Panc1 (cell line): ENCODE results near the gene ADARB2. TPM values are rescaled to one million over a fixed set of nuclear protein-coding genes. Genes with fewer than 3 reads are reported as not detected.

ENCODE experiments used
- ATAC-seq: fragments of 200-7000 bp; cut with Tn5 transposase; 2 replicates; pipeline ENCODE4 v1.9.1; 2020; ENCODE audit warnings: mild to moderate bottlenecking, moderate library complexity
- BruUV-seq: library from RNA; stranded (reverse); fragments of 400-500 nt; replicated peaks from 2 replicates; lab custom pipeline; 2021; lab: Mats Ljungman, UMichigan
- CTCF ChIA-PET: fragments of 300-600 bp; sonication (Branson Sonifier 250); formaldehyde crosslinking; loops from one replicate; lab custom pipeline; 2022; ENCODE audit warnings: antibody characterized with exemption; lab: Charles Lee
- POLR2A ChIA-PET: fragments of 300-600 bp; sonication (Branson Sonifier 250); formaldehyde crosslinking; loops from one replicate; lab custom pipeline; 2022; ENCODE audit warnings: antibody characterized with exemption; lab: Charles Lee
- DNase-seq: peaks from one replicate; pipeline ENCODE4 v3.0.0-alpha.2; 2010; ENCODE audit warnings: low read depth, low spot score
- H3K27ac ChIP-seq: 2 replicates; pipeline ENCODE4 v1.5.1; 2011; ENCODE audit warnings: mild to moderate bottlenecking, low read length, inconsistent platforms
- H3K27me3 ChIP-seq: fragments of 200-500 bp; sonication (Bioruptor generic); 2 replicates; pipeline ENCODE4 v1.6.0; 2014; ENCODE audit warnings: low read length, inconsistent platforms; ENCODE audit not compliant: control insufficient read depth, insufficient read depth
- H3K36me3 ChIP-seq: fragments of 200-500 bp; sonication (Bioruptor generic); 2 replicates; pipeline ENCODE4 v1.5.1; 2014; ENCODE audit warnings: inconsistent platforms, mild to moderate bottlenecking, low read length, moderate library complexity; ENCODE audit not compliant: control insufficient read depth, insufficient read depth
- H3K4me1 ChIP-seq: 2 replicates; pipeline ENCODE4 v1.5.1; 2011; ENCODE audit warnings: inconsistent platforms, mild to moderate bottlenecking, low read length, moderate library complexity; ENCODE audit not compliant: control insufficient read depth, insufficient read depth
- H3K4me3 ChIP-seq, 2 experiments: 2 replicates each; pipeline ENCODE4 v1.5.1; 2011 to 2012; ENCODE audit warnings: low read depth in 2 of 2, low read length in 2 of 2, mild to moderate bottlenecking in 2 of 2, inconsistent platforms in 1 of 2, moderate library complexity in 1 of 2
- H3K9me3 ChIP-seq: fragments of 200-500 bp; sonication (Bioruptor generic); 2 replicates; pipeline ENCODE4 v1.5.1; 2014; ENCODE audit warnings: low read depth, mild to moderate bottlenecking, inconsistent platforms, low read length, moderate library complexity; ENCODE audit not compliant: control insufficient read depth, insufficient read depth
- POLR2AphosphoS5 ChIP-seq: IDR thresholded peaks from 2 replicates; pipeline ENCODE4 v1.6.1; 2012; ENCODE audit warnings: mild to moderate bottlenecking, low read depth, low read length, moderate library complexity
- REST ChIP-seq, 2 experiments: IDR thresholded peaks; 2 replicates each; pipeline ENCODE4 v1.6.1; 2011 to 2012; ENCODE audit warnings: low read depth in 2 of 2, control low read depth in 1 of 2, low read length in 1 of 2, mild to moderate bottlenecking in 1 of 2, moderate library complexity in 1 of 2; ENCODE audit not compliant: insufficient read depth in 1 of 2
- SIN3A ChIP-seq: IDR thresholded peaks from 2 replicates; pipeline ENCODE4 v1.6.1; 2012; ENCODE audit warnings: low read depth, mild to moderate bottlenecking, low read length, moderate library complexity, borderline replicate concordance; ENCODE audit not compliant: insufficient read depth
- TCF7L2 ChIP-seq: IDR thresholded peaks from 2 replicates; pipeline ENCODE4 v1.6.1; 2011; ENCODE audit warnings: mild to moderate bottlenecking, low read depth, low read length, inconsistent platforms
- in situ Hi-C: cut with HindIII; loops from 2 replicates; pipeline ENCODE4 v1.10.0; 2016; ENCODE audit warnings: low sequenced_read_pairs, low pct_unique_long_range_greater_than_20kb
- intact Hi-C: fragments of 100-400 bp; cut with micrococcal nuclease; formaldehyde crosslinking; loops from one replicate; pipeline ENCODE4 v1.10.0; 2022; ENCODE audit not compliant: unreplicated experiment
- total RNA-seq: library from RNA; stranded (reverse); gene quantifications from one replicate; pipeline ENCODE4 v1.2.1, GENCODE V29; 2021; ENCODE audit not compliant: unreplicated experiment
- TF ChIP-seq, protein P1 (sequence below): fragments of 450-650 bp; IDR thresholded peaks from 2 replicates; pipeline ENCODE4 v1.5.1; 2017; ENCODE audit warnings: mild to moderate bottlenecking

Gene ADARB2
- total RNA-seq, 1 experiment from 2014 or later = 0.31 TPM

DNA sequence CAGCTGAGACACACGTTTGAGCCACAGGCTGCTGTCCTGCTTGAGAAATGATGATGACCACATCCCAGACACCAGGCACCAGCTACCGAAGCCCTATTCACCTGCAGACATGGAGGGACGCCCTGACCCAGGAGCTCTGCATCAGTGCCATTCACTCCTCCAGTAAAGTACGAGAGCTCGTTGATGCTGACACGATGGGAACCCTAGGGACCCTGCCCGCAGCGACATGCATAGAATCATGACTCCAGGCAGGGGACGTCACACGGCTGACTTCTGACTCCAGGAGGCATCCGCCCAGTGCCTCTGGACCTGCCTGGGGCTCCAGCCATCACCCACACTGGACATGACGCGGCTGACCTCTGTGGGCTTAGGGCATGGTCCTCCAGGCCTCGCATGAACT lies 129.9 kb downstream of the ADARB2 start:
- ATAC-seq = no peak
- POLR2A ChIA-PET = no interaction called here
- no peak overlapping the region for H3K27ac ChIP-seq
- CTCF ChIA-PET = no interaction called here
- no peaks in the 10 kb centered on the region for H3K4me1 ChIP-seq
- TF ChIP-seq, protein P1, sequence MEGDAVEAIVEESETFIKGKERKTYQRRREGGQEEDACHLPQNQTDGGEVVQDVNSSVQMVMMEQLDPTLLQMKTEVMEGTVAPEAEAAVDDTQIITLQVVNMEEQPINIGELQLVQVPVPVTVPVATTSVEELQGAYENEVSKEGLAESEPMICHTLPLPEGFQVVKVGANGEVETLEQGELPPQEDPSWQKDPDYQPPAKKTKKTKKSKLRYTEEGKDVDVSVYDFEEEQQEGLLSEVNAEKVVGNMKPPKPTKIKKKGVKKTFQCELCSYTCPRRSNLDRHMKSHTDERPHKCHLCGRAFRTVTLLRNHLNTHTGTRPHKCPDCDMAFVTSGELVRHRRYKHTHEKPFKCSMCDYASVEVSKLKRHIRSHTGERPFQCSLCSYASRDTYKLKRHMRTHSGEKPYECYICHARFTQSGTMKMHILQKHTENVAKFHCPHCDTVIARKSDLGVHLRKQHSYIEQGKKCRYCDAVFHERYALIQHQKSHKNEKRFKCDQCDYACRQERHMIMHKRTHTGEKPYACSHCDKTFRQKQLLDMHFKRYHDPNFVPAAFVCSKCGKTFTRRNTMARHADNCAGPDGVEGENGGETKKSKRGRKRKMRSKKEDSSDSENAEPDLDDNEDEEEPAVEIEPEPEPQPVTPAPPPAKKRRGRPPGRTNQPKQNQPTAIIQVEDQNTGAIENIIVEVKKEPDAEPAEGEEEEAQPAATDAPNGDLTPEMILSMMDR = no peak
- no peak for TF ChIP-seq TCF7L2
- no peak for TF ChIP-seq POLR2AphosphoS5
- no peak for TF ChIP-seq SIN3A
- TF ChIP-seq REST (IDR thresholded peaks at IDR 0.05; ENCODE audit: insufficient read depth in 1 of 2, low read depth in 2 of 2, low read length in 1 of 2) = no peak
- in situ Hi-C loops (no loop called here), intact Hi-C loops (no loop called here)
- no peaks in the 10 kb centered on the region for H3K36me3 ChIP-seq
- no peak overlapping the region for H3K4me3 ChIP-seq
- no peak for DNase-seq
- H3K9me3 ChIP-seq = no peaks in the 10 kb centered on the region
- BruUV-seq = no TSS peak
- H3K27me3 ChIP-seq = peaks cover 4% of the 10 kb centered on the region; the same call in 1 of the 2 replicates

DNA sequence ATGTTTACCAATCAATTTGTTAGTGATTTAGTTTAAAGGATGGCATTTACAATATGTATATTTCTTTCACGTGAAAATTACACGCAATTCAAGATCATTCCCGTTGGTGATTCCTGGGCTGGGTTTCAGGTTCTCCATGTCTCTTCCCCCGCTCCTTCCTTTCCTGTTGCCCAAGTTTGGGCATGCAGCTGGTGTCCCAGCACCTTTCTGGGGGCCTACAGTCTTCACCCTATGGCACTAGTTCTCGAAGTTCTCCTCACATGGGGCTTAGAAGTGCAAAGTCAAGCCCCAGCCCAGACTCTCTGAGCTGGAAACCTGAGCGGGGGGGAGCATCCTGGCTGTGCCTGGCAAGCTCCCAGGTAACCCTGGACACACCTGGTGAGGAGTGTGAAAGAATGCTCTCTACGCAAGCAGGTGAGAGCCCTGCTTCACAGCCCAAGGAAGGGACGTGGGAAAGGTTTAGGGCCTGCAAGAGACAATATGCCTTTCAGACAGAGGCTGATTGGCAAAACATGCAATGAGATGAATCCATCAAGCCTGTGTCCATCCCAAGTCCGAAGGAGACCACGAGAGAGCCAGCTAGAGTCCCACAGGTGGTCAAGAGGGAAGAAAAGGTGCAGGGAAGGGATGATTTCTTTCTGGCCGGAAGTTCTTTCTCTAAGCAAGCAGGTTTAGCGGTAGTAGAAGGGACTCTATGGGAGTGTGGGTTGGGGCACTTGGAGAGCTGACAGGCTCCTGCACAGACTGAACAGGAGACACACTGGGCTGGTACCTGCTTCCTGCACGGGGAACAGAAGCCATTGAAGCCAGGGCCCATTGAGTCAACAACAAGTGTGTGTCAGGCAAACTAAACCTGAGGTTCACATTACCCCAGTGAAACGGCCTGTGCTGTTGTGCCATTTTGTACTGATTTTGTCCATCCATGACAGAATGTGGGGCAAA lies 131.1 kb downstream of the ADARB2 start:
- no TSS peak for BruUV-seq
- DNase-seq (no peak), ATAC-seq (no peak)
- no peak overlapping the region for H3K4me3 ChIP-seq
- no peaks in the 10 kb centered on the region for H3K9me3 ChIP-seq
- CTCF ChIA-PET = no interaction called here
- no peaks in the 10 kb centered on the region for H3K4me1 ChIP-seq
- H3K27ac ChIP-seq = no peak overlapping the region
- POLR2A ChIA-PET = no interaction called here
- H3K27me3 ChIP-seq = peaks cover 4% of the 10 kb centered on the region; the same call in 1 of the 2 replicates
- TF ChIP-seq POLR2AphosphoS5 = no peak
- TF ChIP-seq TCF7L2 = no peak
- TF ChIP-seq SIN3A = no peak
- TF ChIP-seq, protein P1 = no peak
- TF ChIP-seq REST (IDR thresholded peaks at IDR 0.05; ENCODE audit: insufficient read depth in 1 of 2, low read depth in 2 of 2, low read length in 1 of 2) = no peak
- intact Hi-C loops (no loop called here), in situ Hi-C loops (no loop called here)
- H3K36me3 ChIP-seq = no peaks in the 10 kb centered on the region
